ENCODE measurements around the gene UCK1.

DNA sequence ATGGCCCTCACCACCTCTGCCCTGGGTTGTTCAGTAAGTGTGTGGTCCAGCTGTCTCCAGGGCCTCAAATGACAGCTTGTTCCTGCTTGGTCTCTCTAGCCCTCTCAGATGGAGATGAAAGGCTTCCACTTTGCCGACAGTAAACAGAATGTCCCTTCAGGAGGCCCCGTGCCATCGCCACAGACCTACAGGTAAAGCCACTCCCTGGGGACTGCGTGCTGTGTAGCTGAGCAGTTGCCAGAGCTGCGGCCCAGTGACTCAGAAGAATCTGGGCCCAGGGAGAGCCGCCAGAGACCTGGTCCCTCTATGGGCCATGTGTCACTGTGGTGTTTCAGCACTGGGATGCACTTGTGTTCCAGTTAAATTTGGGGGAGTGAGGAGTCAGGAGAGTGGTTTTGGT, 39.0 kb downstream of the UCK1 start:
- TF ChIP-seq SUZ12 (IDR thresholded peaks at IDR 0.05) (no peak), SP1 (IDR thresholded peaks at IDR 0.05) (no peak)
